SK-N-SH (cell line): Measurements from ENCODE around the gene DCK. TPM values are rescaled to one million over a fixed set of nuclear protein-coding genes. Genes with fewer than 3 reads are reported as not detected.

Experiments
- CTCF ChIA-PET: fragments of 300-600, 350-600 bp; formaldehyde crosslinking; extraction: SDS; loops from one replicate; lab custom pipeline; 2021; lab: Yijun Ruan, JAX
- POLR2A ChIA-PET: fragments of 350-600 bp; sonication (Branson Sonifier 250); formaldehyde crosslinking; extraction: SDS; loops from one replicate; lab custom pipeline; 2020; ENCODE audit warnings: antibody characterized with exemption, inconsistent platforms; lab: Yijun Ruan, JAX
- DNase-seq: peaks from one replicate; pipeline ENCODE4 v3.0.0; 2012
- H2AFZ ChIP-seq: fragments of 200-600 bp; sonication (generic); 2 replicates; pipeline ENCODE4 v1.8.1; 2016; ENCODE audit warnings: antibody characterized with exemption, mild to moderate bottlenecking, low read depth
- H3F3A ChIP-seq: fragments of 200-600 bp; sonication (generic); replicated peaks from 2 replicates; pipeline ENCODE3; 2016; ENCODE audit warnings: antibody characterized with exemption, mild to moderate bottlenecking; ENCODE audit not compliant: insufficient read depth
- H3K27ac ChIP-seq, 2 experiments: fragments of 200-500 bp in 1 of 2; fragments of 200-600 bp in 1 of 2; sonication (Bioruptor generic) in 1 of 2; sonication (generic), shearing (Covaris generic) in 1 of 2; 2 replicates each; pipeline versions ENCODE4 v1.5.1 to v1.6.1; 2014 to 2016; ENCODE audit warnings: low read depth in 2 of 2, inconsistent platforms in 1 of 2, low read length in 1 of 2, mild to moderate bottlenecking in 1 of 2, mixed read lengths in 1 of 2
- H3K27me3 ChIP-seq: fragments of 200-600 bp; sonication (generic), shearing (Covaris generic); 2 replicates; pipeline ENCODE4 v1.6.1; 2016; ENCODE audit warnings: mixed run types; ENCODE audit not compliant: insufficient read depth
- H3K36me3 ChIP-seq, 2 experiments: fragments of 200-500 bp in 1 of 2; fragments of 200-600 bp in 1 of 2; sonication (Bioruptor generic) in 1 of 2; sonication (generic) in 1 of 2; replicated peaks in 1 of 2; 2 replicates each; pipeline versions ENCODE3 to v1.5.1; 2014 to 2016; ENCODE audit warnings: low read length in 1 of 2, mild to moderate bottlenecking in 1 of 2; ENCODE audit not compliant: insufficient read depth in 2 of 2, control insufficient read depth in 1 of 2
- H3K4me1 ChIP-seq, 2 experiments: fragments of 200-500 bp in 1 of 2; fragments of 200-600 bp in 1 of 2; sonication (Bioruptor generic) in 1 of 2; sonication (generic), shearing (Covaris generic) in 1 of 2; 2 replicates each; pipeline versions ENCODE4 v1.5.1 to v1.6.1; 2014 to 2016; ENCODE audit warnings: low read depth in 1 of 2, low read length in 1 of 2, mixed run types in 1 of 2; ENCODE audit not compliant: insufficient read depth in 2 of 2, control insufficient read depth in 1 of 2
- H3K4me2 ChIP-seq: fragments of 200-600 bp; sonication (generic), shearing (Covaris generic); 2 replicates; pipeline ENCODE4 v1.6.1; 2017; ENCODE audit warnings: mixed run types
- H3K4me3 ChIP-seq, 2 experiments: fragments of 200-500 bp in 1 of 2; fragments of 200-600 bp in 1 of 2; sonication (Bioruptor generic) in 1 of 2; sonication (generic), shearing (Covaris generic) in 1 of 2; 2 replicates each; pipeline versions ENCODE4 v1.5.1 to v1.8.1; 2014 to 2016; ENCODE audit warnings: low read depth in 2 of 2, inconsistent platforms in 1 of 2, low read length in 1 of 2, mild to moderate bottlenecking in 1 of 2, mixed read lengths in 1 of 2, moderate library complexity in 1 of 2
- H3K79me2 ChIP-seq: fragments of 200-600 bp; sonication (generic); 2 replicates; pipeline ENCODE4 v1.8.1; 2017; ENCODE audit warnings: mild to moderate bottlenecking; ENCODE audit not compliant: insufficient read depth
- H3K9ac ChIP-seq: fragments of 200-600 bp; sonication (generic); 2 replicates; pipeline ENCODE4 v1.6.1; 2017; ENCODE audit warnings: mixed run types
- H3K9me2 ChIP-seq: fragments of 200-600 bp; sonication (generic); 2 replicates; pipeline ENCODE4 v1.6.1; 2017; ENCODE audit warnings: mixed run types
- H3K9me3 ChIP-seq: fragments of 200-600 bp; sonication (generic); 2 replicates; pipeline ENCODE4 v1.6.1; 2017; ENCODE audit warnings: mixed run types, mild to moderate bottlenecking, moderate library complexity
- H4K20me1 ChIP-seq: fragments of 200-600 bp; sonication (generic); 2 replicates; pipeline ENCODE4 v1.6.1; 2017; ENCODE audit warnings: mild to moderate bottlenecking, mixed run types; ENCODE audit not compliant: insufficient read depth
- CHD2 ChIP-seq: fragments of 150-350 bp; IDR thresholded peaks from 2 replicates; pipeline ENCODE4 v1.6.1; 2018; ENCODE audit warnings: low read length; ENCODE audit not compliant: partially characterized antibody
- FOSL2 ChIP-seq: IDR thresholded peaks from 2 replicates; pipeline ENCODE4 v1.4.0; 2012; ENCODE audit warnings: low read depth, mild to moderate bottlenecking, moderate library complexity, borderline replicate concordance
- FOXJ3 ChIP-seq: sonication (generic); formaldehyde crosslinking; IDR thresholded peaks from 2 replicates; pipeline ENCODE4 v1.5.1; 2020; ENCODE audit warnings: mild to moderate bottlenecking, missing genetic modification reagents
- FOXM1 ChIP-seq: IDR thresholded peaks from 2 replicates; pipeline ENCODE4 v1.4.0; 2012; ENCODE audit warnings: low read depth, mild to moderate bottlenecking
- JUND ChIP-seq: IDR thresholded peaks from 2 replicates; pipeline ENCODE4 v1.4.0; 2012
- MEF2A ChIP-seq: IDR thresholded peaks from 2 replicates; pipeline ENCODE4 v1.4.0; 2012; ENCODE audit warnings: low read depth, borderline replicate concordance
- MXI1 ChIP-seq: IDR thresholded peaks from 2 replicates; pipeline ENCODE4 v1.6.1; 2012; ENCODE audit warnings: mild to moderate bottlenecking, low read depth, low read length, improper control_type of control experiment
- NFIC ChIP-seq: IDR thresholded peaks from 2 replicates; pipeline ENCODE4 v1.4.0; 2012; ENCODE audit warnings: borderline replicate concordance
- NRF1 ChIP-seq: IDR thresholded peaks from 2 replicates; pipeline ENCODE4 v1.6.1; 2012; ENCODE audit warnings: low read depth, mild to moderate bottlenecking, low read length
- POLR2AphosphoS5 ChIP-seq: IDR thresholded peaks from 2 replicates; pipeline ENCODE4 v1.6.1; 2012; ENCODE audit warnings: low read depth, low read length
- RCOR1 ChIP-seq: fragments of 150-350 bp; IDR thresholded peaks from 2 replicates; pipeline ENCODE4 v1.6.1; 2017; ENCODE audit warnings: antibody characterized with exemption, low read length
- RXRA ChIP-seq: IDR thresholded peaks from 2 replicates; pipeline ENCODE4 v1.4.0; 2012; ENCODE audit warnings: low read depth, mild to moderate bottlenecking, borderline replicate concordance
- SMC3 ChIP-seq: IDR thresholded peaks from 2 replicates; pipeline ENCODE4 v1.6.1; 2012; ENCODE audit warnings: low read depth, low read length, improper control_type of control experiment
- YY1 ChIP-seq: IDR thresholded peaks from 2 replicates; pipeline ENCODE4 v1.4.0; 2012; ENCODE audit warnings: low read depth, mild to moderate bottlenecking
- WGBS: methylation state at CpG from one replicate; pipeline ENCODE4 v1.1.6; 2017; ENCODE audit warnings: low lambda C conversion rate; 5-methylcytosine and 5-hydroxymethylcytosine counted together
- polyA plus RNA-seq, 3 experiments: library from polyadenylated mRNA; depleted of rRNA; stranded (reverse); fragments of >200 nt; gene quantifications; 2 replicates each; pipeline ENCODE4 v1.2.3, GENCODE V29; 2012
- TF ChIP-seq, protein P1 (sequence below): IDR thresholded peaks from 2 replicates; pipeline ENCODE4; 2012
- TF ChIP-seq, protein P2 (sequence below): IDR thresholded peaks from 2 replicates; pipeline ENCODE4 v1.6.1; 2012; ENCODE audit warnings: mild to moderate bottlenecking, low read depth, low read length, moderate library complexity
- TF ChIP-seq, protein P3 (sequence below): IDR thresholded peaks from 2 replicates; pipeline ENCODE4 v1.4.0; 2012; ENCODE audit warnings: low read depth, borderline replicate concordance

Gene DCK
- polyA plus RNA-seq, 1 of the 3 experiments (the other 2 are of a cell fraction) = 5.7 TPM

DNA sequence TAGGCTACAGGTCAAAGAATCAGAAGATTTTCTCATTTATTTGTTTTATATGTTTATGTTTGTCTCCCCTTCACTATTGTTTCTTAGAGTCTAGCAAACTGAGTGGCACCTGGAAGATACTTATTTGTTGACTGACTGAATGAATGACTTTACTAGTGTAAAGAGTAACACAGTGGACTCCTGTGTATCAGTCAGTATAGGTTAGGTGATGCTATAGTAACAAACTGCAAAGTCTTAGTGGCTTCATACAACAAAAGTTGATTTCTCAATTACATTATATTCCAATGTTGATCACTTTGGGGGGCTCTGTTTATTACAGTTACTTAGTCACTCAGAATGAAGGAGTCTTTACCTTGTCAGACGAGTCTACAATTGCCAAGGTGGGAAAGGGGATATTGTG lies 76.6 kb downstream of the DCK start:
- WGBS = 0% methylated on average over 1 of the region's 1 CpG
- peaks cover 11% of the 10 kb centered on the region; the same call in 1 of the 2 replicates for H3K27me3 ChIP-seq
- no peak overlapping the region for H3K9ac ChIP-seq
- no peaks in the 10 kb centered on the region for H3K79me2 ChIP-seq
- TF ChIP-seq MEF2A (no peak), FOXJ3 (CRISPR knock-in tag) (no peak)
- TF ChIP-seq, all 33 proteins: peak for 0
- Histone ChIP-seq H3K9me3 (no peaks in the 10 kb centered on the region), H3K4me3 (no peak overlapping the region), H3K4me1 (no peaks in the 10 kb centered on the region), H2AFZ (no peak overlapping the region), H3K9me2 (no peaks in the 10 kb centered on the region), H3K27ac (no peak overlapping the region), H3F3A (no peaks in the 10 kb centered on the region), H3K36me3 (no peaks in the 10 kb centered on the region), H3K4me2 (no peak overlapping the region), H4K20me1 (no peaks in the 10 kb centered on the region)
- DNase-seq = no peak
- POLR2A ChIA-PET = no interaction called here
- CTCF ChIA-PET = no interaction called here

DNA sequence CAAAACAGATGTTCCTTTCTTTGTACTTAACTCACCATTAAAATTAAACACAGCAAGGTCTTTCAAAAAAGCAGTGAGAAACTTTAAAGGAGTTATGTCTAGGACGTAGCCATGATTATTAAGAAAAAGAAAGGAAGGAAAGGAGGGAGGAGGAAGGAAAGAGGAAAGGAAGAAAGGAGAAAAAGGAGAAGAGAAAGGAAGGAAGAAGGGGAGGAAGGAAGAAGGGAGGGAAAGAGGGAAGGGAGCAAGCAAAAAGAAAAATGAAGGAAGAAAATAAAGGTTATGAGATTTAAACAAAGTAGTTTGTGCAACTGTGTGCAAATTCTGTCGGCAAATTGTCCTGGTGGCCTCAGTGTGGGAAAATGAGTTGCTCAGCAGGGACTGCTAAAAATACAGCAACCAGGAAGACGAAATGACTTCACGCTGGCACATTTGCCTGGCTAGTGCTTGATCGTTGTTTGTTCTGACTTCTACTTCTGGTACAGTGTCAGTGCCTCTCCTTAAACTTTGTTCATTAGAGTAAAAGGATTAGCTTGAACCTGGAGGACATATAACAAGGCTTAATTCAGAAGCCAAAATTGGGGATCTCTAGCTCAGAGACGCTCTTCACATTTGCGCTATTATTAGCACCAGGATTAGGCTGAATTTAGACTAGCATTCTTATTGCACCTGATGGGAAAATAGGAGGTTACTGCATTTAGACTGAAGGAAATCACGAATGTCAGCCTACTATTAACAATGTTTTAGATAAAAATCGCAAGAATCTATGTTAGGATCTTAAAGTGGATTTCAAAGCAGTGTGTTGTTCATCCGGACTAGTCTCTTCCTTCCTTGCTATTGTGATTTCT lies 81.2 kb downstream of the DCK start:
- Histone ChIP-seq H3K4me2 (0 out of 2 replicates have a peak overlapping the region, but pooled peaks have one; percentile 37), H3K9me2 (no peaks in the 10 kb centered on the region), H3K36me3 (no peaks in the 10 kb centered on the region), H3K9ac (no peak overlapping the region), H4K20me1 (no peaks in the 10 kb centered on the region), H3K27me3 (peaks cover 24% of the 10 kb centered on the region; the same call in 1 of the 2 replicates), H2AFZ (peak overlapping the region; percentile 37; the same call in 1 of the 2 replicates), H3F3A (no peaks in the 10 kb centered on the region), H3K4me3 (no peak overlapping the region), H3K4me1 (no peaks in the 10 kb centered on the region), H3K79me2 (no peaks in the 10 kb centered on the region), H3K27ac (no peak overlapping the region), H3K9me3 (no peaks in the 10 kb centered on the region)
- ChIA-PET POLR2A (no interaction called here), CTCF (interaction anchor here (0.6 to 1.3 kb wide), 2 partner anchors 23 to 64 kb away, joined by 3 read pairs; no protein-coding TSS in a partner anchor)
- TF ChIP-seq, protein P1, sequence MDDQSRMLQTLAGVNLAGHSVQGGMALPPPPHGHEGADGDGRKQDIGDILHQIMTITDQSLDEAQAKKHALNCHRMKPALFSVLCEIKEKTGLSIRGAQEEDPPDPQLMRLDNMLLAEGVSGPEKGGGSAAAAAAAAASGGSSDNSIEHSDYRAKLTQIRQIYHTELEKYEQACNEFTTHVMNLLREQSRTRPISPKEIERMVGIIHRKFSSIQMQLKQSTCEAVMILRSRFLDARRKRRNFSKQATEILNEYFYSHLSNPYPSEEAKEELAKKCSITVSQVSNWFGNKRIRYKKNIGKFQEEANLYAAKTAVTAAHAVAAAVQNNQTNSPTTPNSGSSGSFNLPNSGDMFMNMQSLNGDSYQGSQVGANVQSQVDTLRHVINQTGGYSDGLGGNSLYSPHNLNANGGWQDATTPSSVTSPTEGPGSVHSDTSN = no peak
- TF ChIP-seq, protein P2, sequence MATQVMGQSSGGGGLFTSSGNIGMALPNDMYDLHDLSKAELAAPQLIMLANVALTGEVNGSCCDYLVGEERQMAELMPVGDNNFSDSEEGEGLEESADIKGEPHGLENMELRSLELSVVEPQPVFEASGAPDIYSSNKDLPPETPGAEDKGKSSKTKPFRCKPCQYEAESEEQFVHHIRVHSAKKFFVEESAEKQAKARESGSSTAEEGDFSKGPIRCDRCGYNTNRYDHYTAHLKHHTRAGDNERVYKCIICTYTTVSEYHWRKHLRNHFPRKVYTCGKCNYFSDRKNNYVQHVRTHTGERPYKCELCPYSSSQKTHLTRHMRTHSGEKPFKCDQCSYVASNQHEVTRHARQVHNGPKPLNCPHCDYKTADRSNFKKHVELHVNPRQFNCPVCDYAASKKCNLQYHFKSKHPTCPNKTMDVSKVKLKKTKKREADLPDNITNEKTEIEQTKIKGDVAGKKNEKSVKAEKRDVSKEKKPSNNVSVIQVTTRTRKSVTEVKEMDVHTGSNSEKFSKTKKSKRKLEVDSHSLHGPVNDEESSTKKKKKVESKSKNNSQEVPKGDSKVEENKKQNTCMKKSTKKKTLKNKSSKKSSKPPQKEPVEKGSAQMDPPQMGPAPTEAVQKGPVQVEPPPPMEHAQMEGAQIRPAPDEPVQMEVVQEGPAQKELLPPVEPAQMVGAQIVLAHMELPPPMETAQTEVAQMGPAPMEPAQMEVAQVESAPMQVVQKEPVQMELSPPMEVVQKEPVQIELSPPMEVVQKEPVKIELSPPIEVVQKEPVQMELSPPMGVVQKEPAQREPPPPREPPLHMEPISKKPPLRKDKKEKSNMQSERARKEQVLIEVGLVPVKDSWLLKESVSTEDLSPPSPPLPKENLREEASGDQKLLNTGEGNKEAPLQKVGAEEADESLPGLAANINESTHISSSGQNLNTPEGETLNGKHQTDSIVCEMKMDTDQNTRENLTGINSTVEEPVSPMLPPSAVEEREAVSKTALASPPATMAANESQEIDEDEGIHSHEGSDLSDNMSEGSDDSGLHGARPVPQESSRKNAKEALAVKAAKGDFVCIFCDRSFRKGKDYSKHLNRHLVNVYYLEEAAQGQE = no peak
- TF ChIP-seq, protein P3, sequence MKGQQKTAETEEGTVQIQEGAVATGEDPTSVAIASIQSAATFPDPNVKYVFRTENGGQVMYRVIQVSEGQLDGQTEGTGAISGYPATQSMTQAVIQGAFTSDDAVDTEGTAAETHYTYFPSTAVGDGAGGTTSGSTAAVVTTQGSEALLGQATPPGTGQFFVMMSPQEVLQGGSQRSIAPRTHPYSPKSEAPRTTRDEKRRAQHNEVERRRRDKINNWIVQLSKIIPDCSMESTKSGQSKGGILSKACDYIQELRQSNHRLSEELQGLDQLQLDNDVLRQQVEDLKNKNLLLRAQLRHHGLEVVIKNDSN = no peak
- TF ChIP-seq RXRA = no peak
- no peak for TF ChIP-seq YY1
- TF ChIP-seq JUND = no peak
- TF ChIP-seq CHD2 = no peak
- TF ChIP-seq RCOR1 = no peak
- no peak for TF ChIP-seq MXI1
- no peak for TF ChIP-seq NRF1
- no peak for TF ChIP-seq POLR2AphosphoS5
- no peak for TF ChIP-seq FOXM1
- no peak for TF ChIP-seq SMC3
- no peak for TF ChIP-seq FOSL2
- no peak for TF ChIP-seq NFIC
- DNase-seq = no peak
- 24% methylated on average over 10 of the region's 10 CpGs for WGBS
